Liver (tissue), 9 donors: ENCODE data around the gene SEPHS2. TPM values are rescaled to one million over a fixed set of nuclear protein-coding genes. Genes with fewer than 3 reads are reported as not detected.

Experiments used
- DNase-seq: peaks from one replicate; pipeline ENCODE4 v3.0.0-alpha.2; 2017; ENCODE audit warnings: low spot score
- H3K27ac ChIP-seq, 2 donors: one replicate each; pipeline ENCODE4 v1.7.0; 2013; ENCODE audit warnings: inconsistent platforms in 2 of 2, low read length in 2 of 2, control low read depth in 1 of 2, low read depth in 1 of 2, mild to moderate bottlenecking in 1 of 2
- H3K27me3 ChIP-seq, 4 donors: one replicate each; pipeline versions ENCODE4 v1.6.1 to v1.7.0; 2013; ENCODE audit warnings: low read length in 3 of 4, inconsistent platforms in 1 of 4, mild to moderate bottlenecking in 1 of 4, moderate library complexity in 1 of 4; ENCODE audit not compliant: control insufficient read depth in 4 of 4, insufficient read depth in 4 of 4
- H3K36me3 ChIP-seq, 4 donors: one replicate each; pipeline versions ENCODE4 v1.6.1 to v1.7.0; 2013; ENCODE audit warnings: low read length in 3 of 4, mild to moderate bottlenecking in 3 of 4, low read depth in 1 of 4, moderate library complexity in 1 of 4; ENCODE audit not compliant: control insufficient read depth in 4 of 4, insufficient read depth in 3 of 4
- H3K4me1 ChIP-seq, 4 donors: one replicate each; pipeline versions ENCODE4 v1.6.1 to v1.7.0; 2013; ENCODE audit warnings: low read length in 3 of 4, mild to moderate bottlenecking in 3 of 4, moderate library complexity in 1 of 4; ENCODE audit not compliant: control insufficient read depth in 4 of 4, insufficient read depth in 4 of 4
- H3K4me3 ChIP-seq, 3 donors: one replicate each; pipeline versions ENCODE4 v1.6.1 to v1.7.0; 2013; ENCODE audit warnings: low read length in 3 of 3, control low read depth in 1 of 3, low read depth in 1 of 3, mild to moderate bottlenecking in 1 of 3
- H3K9ac ChIP-seq, 2 donors: one replicate each; pipeline ENCODE4 v1.7.0; 2013; ENCODE audit warnings: low read length in 2 of 2, mild to moderate bottlenecking in 2 of 2, moderate library complexity in 2 of 2, control low read depth in 1 of 2, low read depth in 1 of 2
- H3K9me3 ChIP-seq, 4 donors: one replicate each; pipeline versions ENCODE4 v1.6.1 to v1.7.0; 2013; ENCODE audit warnings: low read length in 3 of 4; ENCODE audit not compliant: control insufficient read depth in 4 of 4
- ATF3 ChIP-seq: IDR thresholded peaks from 2 replicates; pipeline ENCODE4 v1.6.1; 2016; ENCODE audit warnings: antibody characterized with exemption
- CTCF ChIP-seq: fragments of 150-350 bp; IDR thresholded peaks from 2 replicates; pipeline ENCODE4 v1.5.1; 2017; ENCODE audit warnings: improper control_type of control experiment, low read depth, low read length; ENCODE audit not compliant: missing input control
- EGR1 ChIP-seq, 2 donors: IDR thresholded peaks; 2 replicates each; pipeline ENCODE4 v1.6.1; 2016 to 2018; ENCODE audit warnings: antibody characterized with exemption in 2 of 2, low read depth in 2 of 2
- FOXA1 ChIP-seq: IDR thresholded peaks from 2 replicates; pipeline ENCODE4 v1.6.1; 2016; ENCODE audit warnings: antibody characterized with exemption
- FOXA2 ChIP-seq: IDR thresholded peaks from 2 replicates; pipeline ENCODE4 v1.6.1; 2016; ENCODE audit warnings: antibody characterized with exemption
- GABPA ChIP-seq, 2 donors: IDR thresholded peaks in 1 of 2; conservative IDR thresholded peaks in 1 of 2; 2 replicates each; pipeline ENCODE4 v1.6.1; 2016; ENCODE audit warnings: antibody characterized with exemption in 2 of 2, mild to moderate bottlenecking in 1 of 2, moderate library complexity in 1 of 2
- HNF4A ChIP-seq, 2 donors: conservative IDR thresholded peaks; 2 replicates each; pipeline ENCODE4 v1.6.1; 2016; ENCODE audit warnings: antibody characterized with exemption in 2 of 2, mild to moderate bottlenecking in 2 of 2
- HNF4G ChIP-seq: IDR thresholded peaks from 2 replicates; pipeline ENCODE4 v1.6.1; 2016; ENCODE audit warnings: antibody characterized with exemption
- JUND ChIP-seq, 2 donors: IDR thresholded peaks; 2 replicates each; pipeline ENCODE4 v1.6.1; 2016; ENCODE audit warnings: antibody characterized with exemption in 2 of 2
- MAX ChIP-seq: IDR thresholded peaks from 2 replicates; pipeline ENCODE4 v1.6.1; 2016; ENCODE audit warnings: antibody characterized with exemption
- NR2F2 ChIP-seq: IDR thresholded peaks from 2 replicates; pipeline ENCODE4 v1.6.1; 2016; ENCODE audit warnings: antibody characterized with exemption
- RAD21 ChIP-seq, 2 donors: IDR thresholded peaks; 2 replicates each; pipeline ENCODE4 v1.6.1; 2016; ENCODE audit warnings: antibody characterized with exemption in 2 of 2, mild to moderate bottlenecking in 2 of 2
- REST ChIP-seq: IDR thresholded peaks from 2 replicates; pipeline ENCODE4 v1.6.1; 2016; ENCODE audit warnings: antibody characterized with exemption, mild to moderate bottlenecking
- RXRA ChIP-seq, 2 donors: IDR thresholded peaks; 2 replicates each; pipeline ENCODE4 v1.6.1; 2017 to 2018; ENCODE audit warnings: antibody characterized with exemption in 2 of 2, mild to moderate bottlenecking in 1 of 2
- SP1 ChIP-seq: IDR thresholded peaks from 2 replicates; pipeline ENCODE4 v1.6.1; 2018; ENCODE audit warnings: antibody characterized with exemption, mild to moderate bottlenecking
- TAF1 ChIP-seq: conservative IDR thresholded peaks from 2 replicates; pipeline ENCODE4 v1.6.1; 2016; ENCODE audit warnings: antibody characterized with exemption, mild to moderate bottlenecking
- YY1 ChIP-seq: IDR thresholded peaks from 2 replicates; pipeline ENCODE4 v1.6.1; 2016; ENCODE audit warnings: antibody characterized with exemption, mild to moderate bottlenecking
- WGBS: extraction: QIAGEN DNeasy Blood & Tissue Kit; methylation state at CpG from one replicate; pipeline ENCODE4 v1.1.7; 2013; 5-methylcytosine and 5-hydroxymethylcytosine counted together
- polyA plus RNA-seq, 2 donors: library from polyadenylated mRNA; stranded (reverse) in 1 of 2; unstranded in 1 of 2; fragments of 200-250 nt in 1 of 2; fragments of >200 nt in 1 of 2; fragmentation: Nextera tagmentation in 1 of 2; extraction: Ambion mirVana in 1 of 2; gene quantifications; one replicate each; pipeline versions ENCODE4 v1.2.1 to v1.2.3, GENCODE V29; 2013 to 2015
- total RNA-seq, 2 donors: library from RNA; depleted of rRNA; stranded (reverse); fragments of >200 nt; gene quantifications; one replicate each; pipeline ENCODE4 v1.2.3, GENCODE V29; 2014
- TF ChIP-seq, protein P1 (sequence below): IDR thresholded peaks from 2 replicates; pipeline ENCODE4 v1.6.1; 2016; ENCODE audit warnings: antibody characterized with exemption
- donor health status: healthy.
- donor health status: healthy.
- donor health status: healthy.
- donor health status: healthy.
- donor health status: healthy.

SEPHS2 gene
- total and polyA plus RNA-seq, 4 donors = 50.1 to 241 (median 132) TPM

- H3K4me1 ChIP-seq = peaks cover 0 to 14% (median 7%) of the 10 kb centered on the region in 4 donors
- 87% methylated on average over 6 of the region's 6 CpGs for WGBS
- TF ChIP-seq FOXA2 (no peak), EGR1 (IDR thresholded peaks at IDR 0.05; ENCODE audit: low read depth in 2 of 2) (no peak), SP1 (no peak), TAF1 (no peak), ATF3 (no peak), MAX (no peak), RXRA (IDR thresholded peaks at IDR 0.05) (no peak)
- peaks cover 0 to 2% (median 0%) of the 10 kb centered on the region in 4 donors for H3K36me3 ChIP-seq
- no peak overlapping the region for H3K9ac ChIP-seq
- DNase-seq = no peak
- no peak overlapping the region for H3K4me3 ChIP-seq
- no peaks in the 10 kb centered on the region for H3K9me3 ChIP-seq
- no peaks in the 10 kb centered on the region for H3K27me3 ChIP-seq
- H3K27ac ChIP-seq = no peak overlapping the region
Measured at GRCh38 chr16:30439720-30440348, 5.8 kb downstream of the SEPHS2 start.

DNA sequence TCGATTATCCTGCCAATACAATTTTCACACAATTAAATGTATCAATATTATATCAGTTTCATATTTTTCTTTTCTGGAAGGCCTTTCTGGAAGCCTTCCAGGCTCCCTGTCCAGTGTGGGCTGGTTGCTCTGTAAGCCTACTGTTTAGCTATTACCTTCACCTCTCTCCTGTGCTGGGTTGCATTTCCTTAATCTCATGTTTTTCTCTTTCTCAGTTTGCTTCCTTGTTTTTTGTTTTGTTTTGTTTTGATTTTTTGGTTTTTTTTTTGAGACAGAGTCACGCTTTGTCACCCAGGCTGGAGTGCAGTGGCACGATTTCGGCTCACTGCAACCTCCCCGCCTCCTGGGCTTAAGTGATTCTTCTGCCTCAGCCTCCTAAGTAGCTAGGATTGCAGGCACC is 6.8 kb downstream of the SEPHS2 start:
- no peaks in the 10 kb centered on the region for H3K9me3 ChIP-seq
- WGBS = 94% methylated on average over 5 of the region's 5 CpGs
- H3K27ac ChIP-seq = no peak overlapping the region
- no peak for DNase-seq
- no peak overlapping the region for H3K9ac ChIP-seq
- TF ChIP-seq REST = no peak
- no peak for TF ChIP-seq RAD21 (IDR thresholded peaks at IDR 0.05)
- TF ChIP-seq, protein P1, sequence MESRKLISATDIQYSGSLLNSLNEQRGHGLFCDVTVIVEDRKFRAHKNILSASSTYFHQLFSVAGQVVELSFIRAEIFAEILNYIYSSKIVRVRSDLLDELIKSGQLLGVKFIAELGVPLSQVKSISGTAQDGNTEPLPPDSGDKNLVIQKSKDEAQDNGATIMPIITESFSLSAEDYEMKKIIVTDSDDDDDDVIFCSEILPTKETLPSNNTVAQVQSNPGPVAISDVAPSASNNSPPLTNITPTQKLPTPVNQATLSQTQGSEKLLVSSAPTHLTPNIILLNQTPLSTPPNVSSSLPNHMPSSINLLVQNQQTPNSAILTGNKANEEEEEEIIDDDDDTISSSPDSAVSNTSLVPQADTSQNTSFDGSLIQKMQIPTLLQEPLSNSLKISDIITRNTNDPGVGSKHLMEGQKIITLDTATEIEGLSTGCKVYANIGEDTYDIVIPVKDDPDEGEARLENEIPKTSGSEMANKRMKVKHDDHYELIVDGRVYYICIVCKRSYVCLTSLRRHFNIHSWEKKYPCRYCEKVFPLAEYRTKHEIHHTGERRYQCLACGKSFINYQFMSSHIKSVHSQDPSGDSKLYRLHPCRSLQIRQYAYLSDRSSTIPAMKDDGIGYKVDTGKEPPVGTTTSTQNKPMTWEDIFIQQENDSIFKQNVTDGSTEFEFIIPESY = no peak
- no peak for TF ChIP-seq FOXA2
- no peak for TF ChIP-seq SP1
- TF ChIP-seq ATF3 = no peak
- TF ChIP-seq HNF4G = no peak
- TF ChIP-seq JUND (IDR thresholded peaks at IDR 0.05) = no peak
- no peak for TF ChIP-seq TAF1
- TF ChIP-seq MAX = no peak
- no peak for TF ChIP-seq GABPA (IDR thresholded peaks at IDR 0.05 in 1 of 2, conservative IDR thresholded peaks at IDR 0.05 in 1 of 2)
- no peak for TF ChIP-seq RXRA (IDR thresholded peaks at IDR 0.05)
- TF ChIP-seq NR2F2 = no peak
- no peak for TF ChIP-seq HNF4A (conservative IDR thresholded peaks at IDR 0.05)
- no peak for TF ChIP-seq CTCF
- TF ChIP-seq YY1 = no peak
- no peak for TF ChIP-seq EGR1 (IDR thresholded peaks at IDR 0.05; ENCODE audit: low read depth in 2 of 2)
- no peak for TF ChIP-seq FOXA1
- peaks cover 0 to 2% (median 0%) of the 10 kb centered on the region in 4 donors for H3K36me3 ChIP-seq
- H3K4me1 ChIP-seq = peaks cover 0 to 13% (median 7%) of the 10 kb centered on the region in 4 donors
- H3K27me3 ChIP-seq = no peaks in the 10 kb centered on the region
- no peak overlapping the region for H3K4me3 ChIP-seq
